GM19463 (cell line): Measurements from ENCODE around the gene MAT2A.

Experiments used
- ATAC-seq: cut with Tn5 transposase; IDR thresholded peaks from one replicate; pipeline ENCODE4 v1.9.1; 2021; ENCODE audit warnings: mild to moderate bottlenecking, moderate library complexity; ENCODE audit not compliant: unreplicated experiment

The MAT2A gene

DNA sequence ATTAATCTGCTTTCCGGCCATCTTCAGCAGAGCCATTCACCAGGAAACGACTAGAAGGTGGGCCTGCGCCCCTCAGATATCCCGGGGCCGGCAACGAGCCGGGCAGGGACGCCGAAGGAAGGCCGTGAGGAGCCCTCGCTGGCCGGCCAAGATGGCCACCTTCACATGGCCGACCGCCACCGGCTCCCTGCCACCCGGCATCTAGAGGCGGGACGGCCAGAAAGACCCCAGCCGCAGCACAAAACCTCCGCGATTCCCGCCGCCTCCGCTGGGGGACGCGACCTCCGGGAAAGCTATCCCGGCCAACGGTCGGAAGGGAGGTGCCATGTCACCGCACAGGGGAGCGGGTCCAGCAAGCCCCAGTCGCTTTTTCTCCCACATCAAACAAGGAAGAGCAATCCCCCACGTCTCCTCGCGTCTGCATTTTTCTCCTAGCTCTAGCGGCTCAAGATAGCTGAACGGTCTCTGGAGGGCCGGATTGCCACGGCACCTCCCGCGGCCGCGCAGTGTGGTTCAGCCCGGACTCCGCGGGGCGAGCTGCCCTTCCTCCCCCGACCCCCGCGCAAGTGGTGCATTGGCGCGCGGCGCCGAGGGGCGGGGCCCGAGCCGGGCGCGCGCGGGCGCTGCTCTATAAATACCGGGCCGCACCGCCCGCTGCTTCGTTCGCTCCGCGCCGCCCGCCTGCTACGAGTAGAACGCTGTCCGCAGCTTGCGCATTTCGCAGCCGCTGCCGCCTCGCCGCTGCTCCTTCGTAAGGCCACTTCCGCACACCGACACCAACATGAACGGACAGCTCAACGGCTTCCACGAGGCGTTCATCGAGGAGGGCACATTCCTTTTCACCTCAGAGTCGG, at the start of gene MAT2A:
TSS of gene MAT2A (plus strand) at position 662 of the 854 bp plus-strand sequence. CDS start at position 782, 120 bp downstream.
- ATAC-seq, result peak; percentile 73

DNA sequence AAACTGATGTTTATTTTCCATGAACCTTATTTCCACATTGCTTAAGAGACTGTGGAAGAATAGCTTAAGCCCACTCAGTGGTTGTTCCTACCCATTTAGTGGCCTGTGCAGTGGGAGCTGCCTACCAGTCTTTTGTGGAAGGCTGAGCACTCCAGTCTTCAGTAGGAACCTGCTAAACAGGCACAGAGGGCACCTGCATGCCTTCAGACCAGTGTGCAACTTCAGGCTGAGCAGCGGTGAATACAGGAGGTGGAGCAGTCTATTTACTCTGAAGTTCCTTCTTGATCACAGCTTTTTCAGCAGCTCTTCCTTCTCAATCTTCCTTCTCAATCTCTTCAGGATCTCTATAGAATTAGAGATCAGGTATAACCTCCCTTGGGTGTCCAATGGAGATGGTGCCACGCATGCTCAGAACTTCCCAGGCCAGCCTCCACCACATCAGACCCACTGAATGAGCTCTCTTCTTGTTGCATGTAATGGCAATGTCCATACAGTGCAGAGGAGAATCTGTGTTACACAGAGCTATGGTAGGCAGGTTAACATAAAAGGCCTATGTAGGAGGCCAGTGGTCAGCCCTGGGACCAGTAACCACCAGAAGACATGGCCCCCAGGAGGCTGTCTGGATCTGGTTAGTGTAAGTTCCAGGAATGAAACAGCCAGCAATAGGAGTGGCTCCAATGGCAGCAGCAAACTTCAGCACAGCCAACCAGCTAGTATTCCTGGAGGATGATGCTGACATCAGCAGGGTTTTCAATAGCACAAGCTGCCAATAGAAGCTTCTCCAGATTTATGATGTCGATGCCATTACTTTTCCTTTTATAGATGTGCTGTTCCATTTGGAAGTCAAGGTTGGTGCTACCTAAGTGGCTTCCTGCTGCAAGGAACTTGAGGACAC, 47.9 kb upstream of the MAT2A start:
- ATAC-seq, result no peak

DNA sequence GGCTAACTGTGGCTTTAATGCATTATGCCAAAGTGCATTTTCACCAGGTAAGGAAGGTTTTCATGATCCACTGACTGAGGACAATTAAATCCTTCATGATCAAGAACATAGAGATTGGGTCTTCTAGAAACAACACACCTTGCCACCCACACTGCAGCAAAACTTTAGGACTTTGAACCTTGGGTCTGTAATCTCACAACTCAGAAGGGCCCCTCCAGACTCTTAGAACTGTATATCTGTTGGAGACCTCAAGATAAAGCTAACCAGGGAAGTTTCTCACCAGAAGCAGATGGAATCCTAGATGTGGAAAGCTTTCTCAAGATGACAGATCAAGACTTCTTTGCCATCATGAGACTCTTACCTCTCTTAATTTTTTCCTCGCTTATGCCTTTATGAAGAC, 42.5 kb upstream of the MAT2A start:
- ATAC-seq, result no peak

DNA sequence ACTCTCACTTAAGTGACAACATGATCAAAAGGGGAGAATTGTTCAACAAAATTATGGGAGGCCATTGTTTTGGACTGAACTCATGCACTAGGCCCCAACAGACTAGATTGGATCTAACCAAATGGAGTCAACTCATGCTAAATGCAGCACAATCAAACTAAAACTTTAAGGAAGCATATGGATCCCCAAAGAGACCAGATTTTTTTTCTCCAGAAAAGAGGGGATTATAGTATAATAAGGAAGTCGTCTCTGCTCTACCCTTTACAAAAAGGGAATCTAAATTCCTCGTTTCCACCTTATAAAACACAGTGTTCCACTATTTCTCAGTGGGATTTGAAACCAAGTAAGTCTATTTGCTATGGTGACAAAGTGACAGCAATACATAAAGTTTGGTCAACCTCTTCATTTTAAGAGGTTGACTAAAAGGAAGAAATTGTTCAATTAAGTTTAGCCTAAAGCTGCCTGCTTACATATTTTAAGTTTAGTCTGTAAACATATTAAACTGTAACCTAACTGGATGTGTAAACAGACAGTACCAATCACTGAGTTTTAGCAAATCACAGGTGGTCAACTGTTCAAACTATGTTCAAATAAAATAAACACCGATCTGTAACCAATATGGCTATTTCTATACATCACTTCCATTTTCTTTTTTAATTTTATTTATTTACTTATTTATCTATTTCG, 40.9 kb upstream of the MAT2A start:
- no peak for ATAC-seq

DNA sequence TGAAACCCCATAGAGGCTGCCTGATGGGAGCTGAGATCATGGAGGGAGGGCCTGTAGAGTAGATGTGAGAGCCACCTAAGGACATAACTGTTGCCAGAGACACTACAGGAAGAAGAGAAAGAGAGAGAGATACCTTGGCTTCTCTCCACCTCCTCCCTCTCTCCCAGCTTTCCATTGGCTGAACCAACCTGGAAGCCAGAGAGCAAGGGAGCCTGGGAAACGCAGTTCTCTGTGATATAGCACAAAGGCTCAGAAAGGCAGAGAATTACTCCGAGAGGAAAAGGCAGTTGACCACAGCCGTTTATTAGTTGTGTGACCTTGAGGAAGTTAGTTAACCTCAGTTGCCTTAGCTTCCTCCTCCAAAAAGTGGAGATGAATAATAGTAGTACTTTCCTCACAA, 37.7 kb upstream of the MAT2A start:
- no peak for ATAC-seq

DNA sequence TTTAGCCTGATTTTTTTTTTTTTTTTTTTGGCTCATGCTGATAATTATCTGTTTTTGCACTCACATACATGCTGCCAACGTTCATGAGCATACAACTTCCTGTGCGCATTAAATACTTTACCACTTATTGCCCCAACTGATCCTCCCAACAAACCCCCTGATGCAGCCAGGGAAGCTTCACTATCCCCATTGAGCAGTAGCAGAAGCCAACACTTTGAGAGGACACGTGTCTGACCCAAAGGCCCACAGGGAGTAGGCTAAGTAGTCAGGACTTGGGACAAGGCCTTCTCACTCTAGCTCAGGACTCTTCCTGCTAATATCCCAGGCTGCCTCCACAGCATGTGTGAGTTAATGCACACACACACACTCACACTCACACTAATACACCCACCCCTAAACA, 36.2 kb upstream of the MAT2A start:
- no peak for ATAC-seq

DNA sequence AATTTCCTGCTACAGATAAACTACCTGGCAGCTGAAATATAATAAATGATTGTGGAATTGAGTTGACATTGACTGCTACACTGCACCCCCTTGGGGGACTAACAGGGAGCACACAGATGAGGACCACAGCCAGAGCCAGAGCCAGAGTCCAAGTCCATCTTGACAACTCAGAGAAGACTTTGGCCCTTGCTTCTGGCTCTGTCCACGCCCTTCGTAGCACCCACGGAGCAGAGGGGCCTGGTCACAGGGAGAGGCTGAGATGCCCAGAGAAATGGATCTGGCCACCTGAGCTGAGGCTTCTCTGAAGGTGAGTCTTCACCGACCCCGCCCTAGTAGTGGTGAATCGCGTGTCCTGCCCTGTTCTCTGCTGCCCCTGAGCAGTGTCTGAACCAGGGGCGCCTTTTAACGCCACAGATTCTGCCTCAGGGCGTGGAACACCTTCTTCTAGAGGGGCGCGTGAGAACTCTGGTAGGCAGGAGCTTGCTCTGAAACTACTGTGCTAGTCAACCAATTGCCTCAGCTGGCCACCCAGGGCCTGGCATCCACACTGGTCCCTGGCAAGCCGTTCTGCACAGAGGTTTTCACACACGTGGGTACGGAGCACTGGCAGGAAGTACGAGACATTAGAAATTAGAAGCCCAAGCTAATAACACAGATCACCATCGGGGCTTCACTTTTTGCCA, 35.7 kb upstream of the MAT2A start:
- ATAC-seq, result no peak

DNA sequence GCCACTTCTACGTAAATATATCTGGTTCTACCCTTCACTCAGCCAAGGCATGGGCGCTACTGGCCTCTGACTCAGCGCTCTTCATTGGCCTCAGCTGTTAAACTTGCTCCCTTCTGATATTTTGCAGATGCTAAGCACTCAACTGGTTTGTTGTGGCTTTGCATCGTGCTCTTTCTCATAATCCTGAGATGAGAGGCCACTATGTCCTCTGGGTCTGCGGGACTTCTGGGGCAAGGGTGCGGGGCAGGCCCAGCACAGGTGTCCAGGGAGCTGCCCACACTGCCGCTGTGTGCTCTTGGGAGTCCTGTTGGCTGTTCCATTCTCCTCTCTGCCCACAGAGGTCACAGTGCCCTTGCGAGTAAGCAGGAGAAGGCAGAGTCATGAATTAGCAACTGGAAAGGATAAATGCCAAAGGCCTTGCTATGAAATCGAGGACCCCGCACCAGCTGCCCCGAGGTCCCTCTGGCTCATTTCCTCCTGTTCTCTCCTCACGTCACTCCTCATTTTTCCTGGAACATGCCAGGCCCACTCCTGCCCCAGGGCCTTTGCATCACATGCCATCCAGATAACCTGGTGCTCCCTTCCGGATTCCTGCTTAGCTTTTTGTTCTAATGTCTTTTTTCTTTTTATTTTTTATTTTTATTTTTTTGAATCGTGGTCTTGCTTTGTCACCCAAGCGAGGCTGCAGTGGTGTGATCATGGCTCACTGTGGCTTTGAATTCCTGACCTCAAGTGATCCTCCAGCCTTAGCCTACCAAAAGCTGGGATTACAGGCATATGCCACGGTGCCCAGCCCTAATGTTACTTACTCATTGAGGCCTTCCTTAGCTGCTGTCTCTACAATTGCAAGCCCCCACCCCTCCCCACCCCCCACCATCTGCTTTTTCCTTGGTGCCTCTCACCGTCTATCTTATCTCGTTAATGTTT, 34.9 kb upstream of the MAT2A start:
- no peak for ATAC-seq

DNA sequence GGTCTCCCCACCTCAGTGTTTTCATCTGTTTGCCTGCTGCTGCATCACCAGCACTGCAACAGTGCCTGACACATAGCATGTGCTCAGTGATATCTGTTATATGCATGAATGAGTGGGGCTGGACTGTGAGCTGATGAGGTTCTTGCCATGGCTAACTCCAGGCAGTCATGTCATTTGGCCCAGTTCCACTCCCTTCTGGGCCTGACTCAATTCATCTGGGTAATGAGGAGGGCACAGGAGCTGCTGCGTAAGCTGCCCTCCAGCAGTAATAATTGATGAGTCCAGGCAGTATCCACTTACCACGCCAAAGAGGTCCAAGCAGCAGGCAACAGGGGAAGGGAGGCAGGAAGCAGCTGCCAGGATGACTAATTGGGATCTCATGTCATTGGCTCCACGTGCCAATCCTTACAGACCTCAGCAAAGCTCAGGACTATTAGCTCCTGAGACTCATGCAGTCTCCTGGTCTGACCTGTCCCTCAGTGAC, 34.1 kb upstream of the MAT2A start:
- no peak for ATAC-seq

DNA sequence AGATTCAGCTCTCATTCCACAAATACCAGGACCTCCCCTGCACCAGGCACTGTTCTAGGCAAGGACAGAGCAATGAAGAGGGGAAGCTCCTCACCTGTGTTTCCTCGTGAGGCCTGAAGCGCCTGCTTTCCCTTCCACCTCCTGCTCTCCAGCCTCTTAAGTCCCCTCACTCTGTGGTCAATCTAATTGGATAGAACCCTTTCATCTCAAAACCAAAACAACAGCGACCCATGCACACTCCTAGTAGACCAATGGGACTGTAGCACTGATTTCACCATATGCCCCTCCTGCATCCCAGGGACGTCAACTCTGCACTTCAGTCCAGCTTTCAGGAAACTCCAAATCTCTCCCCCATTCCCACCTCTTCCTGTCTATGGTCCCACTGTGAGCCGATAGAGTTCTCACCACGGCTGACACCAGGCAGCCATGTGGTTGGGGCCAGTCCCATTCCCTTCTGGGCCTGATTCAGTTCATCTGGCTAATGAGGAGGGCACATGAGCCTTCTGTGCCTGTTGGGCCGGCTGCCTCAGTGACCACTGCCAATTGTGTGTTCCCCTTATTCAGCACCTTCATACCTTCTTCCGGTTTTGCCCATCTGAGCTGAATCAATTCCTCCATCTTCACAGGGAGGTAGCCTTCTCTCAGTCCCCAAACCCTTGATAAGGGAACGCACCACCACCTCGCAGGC, 33.3 kb upstream of the MAT2A start:
- ATAC-seq, result no peak

DNA sequence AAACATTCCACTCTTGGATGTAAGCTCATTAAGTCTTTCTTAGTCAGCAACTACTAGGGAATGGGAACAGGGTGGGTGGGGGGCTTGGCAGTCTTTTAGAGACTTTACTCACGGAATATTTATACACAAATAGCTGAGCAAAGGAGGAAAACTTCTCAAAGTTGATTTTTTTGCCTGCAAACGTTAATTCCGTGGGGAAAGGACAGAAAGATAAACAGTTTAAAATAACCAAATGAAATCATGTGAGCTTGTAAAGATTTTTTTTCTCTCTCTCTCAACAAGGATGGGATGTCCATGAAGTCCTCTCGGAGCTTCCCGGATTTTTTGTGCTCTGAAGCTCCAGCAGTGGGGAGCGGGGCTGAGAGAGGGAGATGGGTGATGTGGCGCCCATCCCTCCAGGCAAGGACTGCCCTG, 32.2 kb upstream of the MAT2A start:
- no peak for ATAC-seq

DNA sequence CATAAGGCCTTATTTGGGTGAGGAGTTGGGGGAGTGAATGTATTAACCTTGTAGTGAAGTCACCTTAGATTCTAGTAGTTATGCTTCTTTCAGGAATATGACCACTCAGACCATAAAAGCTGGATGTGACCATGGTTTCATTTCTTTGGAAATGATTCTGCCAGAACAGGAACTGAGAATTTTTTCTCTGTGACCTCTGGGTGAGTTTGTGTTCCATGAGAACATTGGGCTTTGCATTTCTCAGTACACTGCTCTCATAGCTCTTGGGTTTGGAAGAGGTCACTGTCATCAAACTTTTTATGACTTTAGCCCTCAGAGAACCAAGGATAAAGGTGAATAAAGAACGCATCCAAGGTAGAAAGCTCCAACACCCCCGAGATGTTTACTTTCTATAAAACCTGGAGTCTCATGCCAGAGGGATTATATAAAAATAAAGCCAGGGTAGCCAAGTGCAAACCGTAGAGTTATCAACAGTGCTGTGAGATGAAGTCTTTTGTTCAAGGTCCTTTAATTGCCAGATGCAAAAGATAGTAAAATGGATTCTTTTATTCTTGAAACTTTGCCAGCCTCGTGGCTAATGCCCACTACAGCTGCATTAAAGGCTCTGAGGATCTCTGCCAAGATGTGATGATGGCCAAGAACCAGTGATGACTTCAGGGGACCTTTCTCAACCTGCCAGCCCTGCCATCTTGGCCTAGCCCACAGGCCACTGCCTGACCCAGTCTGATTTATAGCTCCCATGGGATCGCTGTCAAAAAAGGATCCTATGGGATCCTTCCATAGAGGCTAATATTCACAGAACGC, 27.8 kb upstream of the MAT2A start:
- ATAC-seq, result no peak

DNA sequence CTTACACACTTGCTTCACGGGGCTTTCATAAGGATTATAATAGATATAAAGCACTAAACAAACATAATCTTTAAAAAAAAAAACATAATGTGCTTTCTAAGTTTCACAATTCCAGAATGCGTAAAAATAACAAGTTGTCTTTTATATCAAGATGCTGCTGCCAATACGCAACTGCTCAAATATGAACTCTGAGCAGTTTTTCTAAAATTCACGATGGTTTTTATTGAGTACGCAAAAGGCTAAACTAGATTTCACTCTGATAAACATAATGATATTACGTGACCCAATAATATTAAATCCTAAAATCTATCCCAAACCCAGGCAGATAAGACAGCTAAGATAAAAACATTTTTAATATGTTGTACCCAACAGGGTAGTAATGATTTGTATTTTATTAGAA, 24.6 kb upstream of the MAT2A start:
- no peak for ATAC-seq

DNA sequence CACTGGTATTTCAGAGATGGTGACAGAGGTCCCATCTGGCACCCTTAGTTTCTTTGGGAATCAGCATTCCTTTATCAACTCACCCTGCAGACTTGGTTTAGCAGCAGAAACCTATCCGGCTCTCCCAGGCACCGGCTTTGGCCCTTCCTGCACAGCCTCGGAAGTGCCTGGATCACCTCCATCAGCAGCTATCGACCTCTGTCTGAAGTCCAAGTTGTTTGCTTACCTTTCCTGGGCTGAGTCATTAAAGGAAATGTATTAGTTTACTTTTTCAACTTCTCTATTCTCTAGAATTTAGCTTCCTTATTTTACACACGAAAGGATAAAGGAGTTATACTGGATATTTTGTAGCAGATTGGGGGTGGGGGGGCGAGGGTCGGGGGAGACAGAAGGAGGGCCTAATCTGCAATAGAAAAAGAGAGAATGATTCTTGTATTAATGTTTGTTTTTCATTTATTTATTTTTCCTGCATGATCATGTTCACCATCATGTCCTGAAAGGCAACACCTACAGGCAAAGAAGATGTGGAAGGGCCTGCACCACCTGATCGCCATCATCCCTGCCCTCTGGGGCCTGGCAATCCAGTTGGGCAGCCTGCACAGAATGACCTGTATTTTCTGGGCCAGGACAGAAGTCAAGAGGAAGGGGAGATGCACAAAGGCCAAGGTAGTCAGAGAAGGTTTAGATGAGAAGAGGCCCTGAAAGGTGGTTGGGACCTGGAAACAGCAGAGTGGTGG, 22.1 kb upstream of the MAT2A start:
- no peak for ATAC-seq

DNA sequence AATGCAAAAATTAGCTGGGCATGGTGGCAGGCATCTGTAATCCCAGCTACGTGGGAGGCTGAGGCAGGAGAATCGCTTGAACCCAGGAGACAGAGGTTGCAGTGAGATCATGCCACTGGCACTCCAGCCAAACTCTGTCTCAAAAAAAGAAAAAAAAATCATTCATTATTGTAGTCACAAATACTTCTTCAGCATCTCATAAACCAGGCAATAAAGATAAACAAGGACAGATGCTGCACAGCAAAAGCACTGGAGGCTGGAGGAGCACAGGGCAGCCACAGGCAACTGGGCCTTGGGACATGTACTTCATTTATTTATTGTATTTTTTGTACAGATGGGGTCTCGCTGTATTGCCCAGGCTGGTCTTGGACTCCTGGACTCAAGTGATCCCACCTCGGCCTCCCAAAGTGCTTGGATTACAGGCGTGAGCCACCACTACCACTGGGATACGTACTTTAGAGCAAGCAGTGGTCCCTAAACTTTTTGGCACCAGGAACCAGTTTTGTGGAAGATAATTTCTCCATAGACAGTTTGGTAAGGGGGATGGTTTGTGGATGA, 16.8 kb upstream of the MAT2A start:
- no peak for ATAC-seq

DNA sequence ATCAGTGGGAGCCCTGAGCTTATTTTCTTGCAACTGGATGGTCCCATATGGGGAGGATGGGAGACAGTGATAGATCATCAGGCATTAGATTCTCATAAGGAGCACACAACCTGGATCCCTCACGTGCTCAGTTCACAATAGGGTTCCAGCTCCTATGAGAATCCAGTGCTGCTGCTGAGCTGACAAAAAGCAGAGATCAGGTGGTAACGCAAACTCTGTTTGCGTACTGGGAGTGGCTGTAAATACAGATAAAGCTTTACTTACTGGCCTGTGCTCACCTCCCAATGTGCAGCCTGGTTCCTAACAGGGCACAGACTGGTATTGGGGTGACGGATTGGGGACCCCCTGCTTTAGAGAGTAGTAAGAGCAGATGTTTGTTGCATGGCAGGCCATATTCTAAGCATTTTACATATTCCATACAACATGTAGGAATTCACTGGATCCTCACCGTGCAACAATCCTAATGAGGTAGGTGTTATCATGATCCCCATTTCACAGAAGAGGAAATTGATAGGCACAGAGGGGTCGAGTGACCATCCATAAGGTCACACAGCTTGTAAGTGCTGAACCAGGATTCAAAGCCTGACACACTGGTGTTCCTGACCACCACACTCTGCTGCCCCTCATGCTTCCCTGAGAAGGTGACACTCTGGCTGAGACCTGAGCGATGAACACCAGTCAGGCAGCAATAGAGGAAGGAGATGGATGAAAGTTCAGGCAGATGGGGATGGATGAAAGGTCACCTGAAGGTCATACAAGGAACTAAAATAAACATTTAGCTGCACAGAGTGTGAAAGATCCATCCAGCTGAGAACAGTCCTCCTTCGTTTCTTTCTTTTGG, 15.7 kb upstream of the MAT2A start:
- ATAC-seq, result no peak
